HK-2 (cell line): Measurements from ENCODE around the gene CYBB.
A peak's percentile ranks its signal among the peaks of the same experiment; 100 is the strongest.
"Not testable (repeated sequence)": the region's sequence is repeated elsewhere in the genome, so short reads cannot be mapped to it uniquely, and the experiment has no call there.

Source experiments
- DNase-seq: peaks from one replicate; pipeline ENCODE4 v3.0.0-alpha.2; 2018; ENCODE audit not compliant: unreplicated experiment

The CYBB gene

DNA sequence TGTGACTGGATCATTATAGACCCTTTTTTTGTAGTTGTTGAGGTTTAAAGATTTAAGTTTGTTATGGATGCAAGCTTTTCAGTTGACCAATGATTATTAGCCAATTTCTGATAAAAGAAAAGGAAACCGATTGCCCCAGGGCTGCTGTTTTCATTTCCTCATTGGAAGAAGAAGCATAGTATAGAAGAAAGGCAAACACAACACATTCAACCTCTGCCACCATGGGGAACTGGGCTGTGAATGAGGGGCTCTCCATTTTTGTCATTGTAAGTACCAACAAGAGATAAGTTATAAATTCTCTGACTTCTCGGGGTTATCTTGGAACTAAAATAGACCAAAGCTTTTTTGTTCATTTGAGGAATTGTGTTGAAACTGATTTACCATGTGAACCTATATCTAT is at the start of gene CYBB:
CYBB (plus strand) TSS at position 203 of the 400 bp plus-strand sequence; CDS start at position 222, 19 bp downstream.
- DNase-seq: no peak

DNA sequence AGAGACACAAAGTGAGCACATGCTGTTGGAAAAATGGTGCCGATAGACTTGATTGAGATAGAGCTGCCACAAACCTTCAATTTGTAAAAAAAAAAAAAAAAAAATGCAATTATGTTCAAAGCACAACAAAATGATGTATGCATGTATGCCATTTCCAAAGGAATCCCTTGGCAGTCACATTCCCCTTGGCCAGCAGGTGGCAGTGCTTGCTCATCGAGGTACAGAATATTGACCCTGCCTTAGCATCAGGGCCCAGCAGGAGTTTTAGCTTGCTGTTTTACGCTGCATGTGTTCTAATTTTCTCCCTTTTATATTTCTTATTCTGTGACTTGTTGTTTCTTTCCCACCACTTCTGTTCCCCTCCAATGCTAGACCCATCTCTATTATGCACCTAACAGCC is 34.5 kb upstream of the CYBB start:
- peak; percentile 31 for DNase-seq

DNA sequence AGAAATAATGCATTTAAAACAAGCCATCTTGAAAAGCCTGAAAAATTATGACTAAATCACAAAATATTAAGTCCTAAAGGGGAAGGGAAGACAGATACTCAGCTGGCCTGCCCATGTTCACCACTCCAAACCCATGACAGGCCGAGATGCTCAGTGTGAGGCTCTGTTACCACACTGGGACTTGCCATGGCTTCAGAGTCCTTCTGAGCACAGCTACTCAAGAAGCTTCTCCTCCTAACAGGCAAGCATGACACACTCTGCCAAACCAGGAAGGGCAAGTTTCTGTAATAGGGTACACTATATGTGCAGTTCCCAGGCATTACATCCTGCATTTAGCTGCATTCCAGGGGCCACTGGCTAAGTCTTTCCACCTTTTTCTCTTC is 34.0 kb upstream of the CYBB start:
- no peak for DNase-seq

DNA sequence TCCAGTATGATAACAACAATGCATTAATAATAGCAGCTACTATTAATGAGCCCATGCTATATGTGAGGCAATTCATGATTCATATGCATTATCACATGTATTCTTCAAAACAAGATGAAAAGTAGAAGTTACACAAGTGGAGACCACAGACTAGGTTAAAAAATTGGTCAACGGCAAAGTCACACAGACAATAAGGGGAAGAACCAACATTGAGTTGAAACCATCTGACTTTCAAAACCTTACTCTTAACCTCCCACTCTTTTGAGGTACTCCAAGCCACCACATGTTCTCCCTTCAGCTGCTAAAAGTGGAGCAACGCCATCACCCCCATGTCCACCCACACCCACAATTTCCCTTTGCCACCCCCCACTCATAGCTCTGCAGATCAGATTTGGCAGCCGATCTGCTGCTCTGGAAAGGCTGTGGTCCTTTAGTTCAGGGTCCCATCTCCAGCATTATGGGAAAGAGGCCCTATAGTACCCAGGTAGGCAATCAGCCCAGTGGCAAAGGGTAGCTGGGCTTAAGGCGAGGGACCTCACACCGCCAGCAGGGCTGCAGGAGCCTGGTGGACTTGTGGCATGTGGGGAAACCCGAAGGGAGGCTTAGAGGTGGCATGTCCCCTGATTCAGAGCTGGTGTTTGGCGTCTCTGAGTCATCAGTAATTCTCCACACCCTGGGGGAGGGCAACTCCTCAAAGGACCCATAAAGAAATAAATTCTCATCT is 33.5 kb upstream of the CYBB start:
- peak; percentile 10 for DNase-seq

DNA sequence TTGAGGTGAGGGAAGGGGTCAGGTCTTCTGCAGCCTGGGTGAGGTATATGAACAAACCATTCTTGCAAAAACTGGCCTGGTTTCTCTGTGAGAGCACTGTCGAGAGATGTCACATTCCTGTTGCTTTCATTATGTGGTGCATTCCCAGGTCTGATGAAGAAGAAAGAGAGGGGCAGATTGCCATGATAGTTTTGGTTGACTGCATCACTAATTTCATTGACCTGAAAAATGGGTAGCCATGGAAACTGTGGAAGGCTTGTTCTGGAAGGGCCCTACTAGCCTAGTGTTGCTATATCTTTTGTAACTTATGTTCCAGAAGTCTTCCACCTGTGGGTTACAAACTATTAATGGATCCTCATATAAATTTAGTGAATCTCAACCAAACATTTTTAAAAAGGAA is 32.9 kb upstream of the CYBB start:
- DNase-seq: no peak

DNA sequence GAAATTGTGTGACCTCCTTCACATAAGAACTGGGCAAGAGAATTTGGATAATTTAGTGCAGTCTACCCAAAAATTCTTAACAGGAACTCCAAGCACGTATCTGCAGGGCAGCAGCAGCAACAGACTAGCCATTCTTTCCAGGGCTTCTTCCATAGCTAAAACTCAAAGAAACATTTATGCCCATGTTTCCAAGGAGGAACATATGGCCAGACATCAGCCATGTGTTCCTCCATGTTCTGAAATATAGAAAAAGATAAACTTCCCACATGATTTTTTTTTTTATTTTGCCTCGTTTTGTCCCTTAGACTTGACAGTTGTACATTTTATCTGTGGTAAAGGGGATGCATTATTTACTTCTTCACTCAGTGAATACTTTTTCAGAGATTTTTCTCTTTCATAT is 27.6 kb upstream of the CYBB start:
- DNase-seq: no peak

DNA sequence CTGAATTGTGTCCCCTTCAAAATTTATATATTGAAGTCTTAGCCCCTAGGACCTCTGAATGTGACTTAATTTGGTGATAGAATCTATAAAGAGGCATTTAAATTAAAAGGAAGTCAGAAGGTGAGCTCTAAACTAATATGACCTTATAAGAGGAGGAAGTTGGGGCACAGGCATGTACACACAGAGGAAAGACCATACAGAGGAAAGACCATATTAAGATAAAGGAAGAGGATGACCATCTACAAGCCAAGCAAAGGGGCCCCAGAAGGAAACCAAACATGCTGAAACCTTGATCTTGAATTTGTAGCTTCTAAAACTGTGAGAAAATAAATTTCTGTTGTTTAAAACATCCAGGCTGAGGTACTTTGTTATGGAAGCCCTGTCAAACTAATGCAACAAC is 26.9 kb upstream of the CYBB start:
- no peak for DNase-seq

DNA sequence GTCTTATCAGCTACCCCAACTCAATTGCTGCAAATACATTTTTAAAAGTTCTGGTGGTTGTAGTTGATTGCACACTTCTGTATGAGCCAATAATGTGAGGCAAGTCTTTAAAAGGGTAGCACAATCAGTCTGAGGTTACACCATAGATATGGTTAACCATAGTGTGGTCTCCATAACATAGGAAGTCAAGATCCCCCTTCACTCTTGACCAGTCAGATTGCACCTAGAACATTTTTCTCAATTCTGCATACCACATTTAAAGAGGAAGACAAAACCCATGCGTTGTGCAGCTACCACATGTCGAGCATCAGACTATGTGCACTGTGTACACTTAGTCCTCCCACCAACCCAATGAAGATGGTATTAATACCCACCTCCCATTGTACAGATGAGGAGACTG is 26.5 kb upstream of the CYBB start:
- DNase-seq: no peak

DNA sequence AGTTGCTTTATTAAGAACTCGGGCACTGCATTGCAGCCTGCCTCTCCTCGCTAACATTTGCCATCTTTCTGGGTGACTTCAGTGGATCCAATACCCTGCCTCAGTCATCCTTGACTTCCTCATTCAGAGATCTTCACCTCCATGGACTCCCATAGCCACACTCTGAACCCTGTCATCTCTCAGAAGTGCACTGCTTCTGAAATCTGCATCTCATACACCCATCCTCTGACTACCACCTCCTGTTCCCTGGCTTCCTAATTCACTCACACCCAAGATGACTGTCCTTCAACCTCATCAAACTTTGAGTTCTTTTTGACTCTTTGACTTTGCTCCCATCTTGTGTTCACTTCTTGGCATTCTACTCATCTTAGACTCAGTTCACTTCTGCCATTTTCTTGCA is 25.3 kb upstream of the CYBB start:
- DNase-seq: no peak

DNA sequence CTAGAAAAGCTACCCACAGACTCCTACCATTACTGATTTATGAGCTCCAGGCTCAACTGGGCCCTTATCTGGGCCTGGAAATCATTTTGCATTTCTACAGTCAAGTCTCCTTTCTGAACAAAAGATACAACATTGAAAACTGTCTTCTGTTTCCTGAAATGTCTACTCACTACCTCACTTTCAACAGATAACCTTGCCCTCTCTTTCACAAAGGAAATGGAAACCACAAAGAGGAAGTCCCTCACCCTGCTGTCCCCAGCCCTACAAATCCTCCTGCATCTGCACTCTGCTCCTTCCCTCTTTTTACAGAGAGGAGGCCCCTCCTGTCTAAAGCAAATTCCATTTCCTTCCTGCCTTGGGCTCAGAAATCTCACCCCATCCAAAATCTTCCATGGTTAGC is 24.8 kb upstream of the CYBB start:
- no peak for DNase-seq

DNA sequence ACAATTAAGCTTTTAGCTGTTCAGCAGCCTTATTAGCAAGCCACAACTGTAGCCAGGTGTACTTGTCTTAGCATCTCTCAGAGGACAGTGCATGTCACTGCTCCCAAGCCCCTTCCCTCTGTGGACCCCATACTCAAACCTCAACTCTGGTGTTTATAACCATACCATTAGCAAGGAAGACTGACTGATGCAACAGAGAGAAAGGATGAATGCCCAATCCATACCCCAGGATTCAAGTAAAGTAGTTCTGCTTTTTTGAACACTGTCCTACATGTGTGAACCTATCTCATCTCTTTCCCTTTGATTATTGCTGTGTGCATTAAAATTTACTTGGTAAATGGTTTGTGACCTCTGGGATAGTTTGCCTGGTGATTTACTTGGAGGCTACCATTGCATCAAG is 22.8 kb upstream of the CYBB start:
- DNase-seq: no peak

DNA sequence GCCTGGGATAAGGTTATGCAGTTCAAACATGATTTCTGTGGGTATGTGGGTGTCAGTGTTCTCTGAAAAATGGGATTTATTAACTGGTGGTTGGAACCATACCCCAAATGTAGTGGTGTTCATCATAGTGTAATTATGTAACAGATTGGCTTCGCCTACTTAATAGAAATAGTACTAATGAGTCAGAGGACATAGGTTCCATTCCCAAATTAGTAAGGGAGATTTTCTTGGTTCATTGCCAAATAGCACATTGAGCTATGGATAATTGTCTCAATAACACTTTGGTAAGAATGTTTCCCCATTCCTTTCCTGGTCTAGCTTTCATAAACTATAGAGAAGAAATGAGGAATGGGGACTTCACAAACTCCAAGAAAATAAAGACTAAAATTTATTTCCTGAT is 20.5 kb upstream of the CYBB start:
- no peak for DNase-seq

DNA sequence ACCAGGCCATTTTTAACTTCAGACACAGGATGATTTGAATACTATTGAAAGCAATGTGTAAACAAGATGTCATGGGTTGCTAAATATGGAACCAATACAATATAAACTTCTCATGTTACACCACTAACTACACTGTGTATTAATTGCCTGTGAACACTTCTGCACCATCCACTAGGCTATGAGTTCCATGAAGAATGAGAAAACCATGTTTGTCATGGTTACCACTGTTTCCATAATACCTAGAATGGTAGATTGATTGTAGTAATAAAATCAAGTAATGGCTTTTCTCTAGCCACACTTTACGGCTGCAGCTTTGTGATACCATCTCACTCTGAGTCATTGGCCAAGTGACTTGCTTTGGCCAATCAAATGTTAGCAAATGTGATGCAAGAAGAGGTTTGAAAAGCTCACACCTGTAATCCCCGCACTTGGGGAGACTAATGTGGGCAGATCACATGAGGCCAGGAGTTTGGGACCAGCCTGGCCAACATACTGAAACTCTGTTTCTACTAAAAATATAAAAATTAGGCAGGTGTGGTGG is 19.9 kb upstream of the CYBB start:
- DNase-seq: no peak

DNA sequence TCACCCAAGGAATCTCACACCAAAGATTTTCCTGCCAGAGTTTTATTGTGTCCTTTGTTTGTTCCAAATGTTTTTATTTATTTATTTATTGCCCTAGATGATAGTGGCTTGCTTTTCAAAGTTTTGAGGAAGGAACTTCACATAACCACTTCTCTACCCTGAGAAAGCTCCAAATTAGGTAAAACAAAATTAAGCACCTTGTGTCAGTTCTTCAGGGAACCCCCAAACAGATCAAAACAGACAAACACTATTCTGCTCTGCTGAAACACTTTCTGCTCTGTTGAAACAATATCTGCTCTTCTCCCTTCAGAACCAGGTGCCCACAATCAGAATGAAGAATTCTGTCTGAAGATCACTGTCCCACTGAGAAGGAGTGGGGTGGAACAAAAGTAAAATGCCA is 16.5 kb upstream of the CYBB start:
- DNase-seq: no peak

DNA sequence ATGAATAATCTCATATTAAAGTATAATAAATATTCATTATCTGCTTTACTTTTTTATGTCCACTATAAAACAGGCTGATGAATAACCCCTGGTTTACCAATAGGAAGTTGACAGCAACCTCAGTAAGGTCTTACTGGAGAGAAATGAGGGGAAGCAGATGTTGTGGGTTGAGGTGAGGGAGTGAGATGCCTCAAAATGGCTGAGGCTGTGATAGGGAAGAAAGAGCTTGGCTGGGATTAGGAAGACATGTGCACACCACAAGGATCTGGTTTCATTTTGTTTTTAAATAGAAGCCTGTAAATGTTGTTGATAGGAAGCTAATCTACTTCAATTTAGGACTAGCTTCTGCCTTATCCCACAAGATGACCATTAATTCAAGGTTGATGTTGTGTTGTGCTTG is 14.4 kb upstream of the CYBB start:
- DNase-seq: no peak

DNA sequence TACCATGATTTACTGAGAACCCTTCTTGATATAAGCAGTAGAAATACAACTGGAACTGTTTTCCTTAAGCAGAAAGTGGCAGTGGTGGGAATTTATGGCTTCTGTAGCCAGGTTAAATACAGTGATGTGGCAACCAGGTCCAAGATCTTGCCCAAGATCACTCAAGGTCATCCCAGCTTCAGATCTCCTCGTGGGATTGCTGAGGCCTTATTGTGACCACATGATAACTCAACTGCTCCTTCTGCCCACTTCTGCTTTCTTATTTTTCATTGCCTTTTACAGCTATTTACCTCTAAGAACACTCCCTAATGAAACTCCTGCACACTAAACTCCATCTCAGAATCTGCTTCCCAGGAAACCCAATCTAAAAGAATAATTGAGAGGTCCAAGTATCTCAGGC is 12.4 kb upstream of the CYBB start:
- no peak for DNase-seq

DNA sequence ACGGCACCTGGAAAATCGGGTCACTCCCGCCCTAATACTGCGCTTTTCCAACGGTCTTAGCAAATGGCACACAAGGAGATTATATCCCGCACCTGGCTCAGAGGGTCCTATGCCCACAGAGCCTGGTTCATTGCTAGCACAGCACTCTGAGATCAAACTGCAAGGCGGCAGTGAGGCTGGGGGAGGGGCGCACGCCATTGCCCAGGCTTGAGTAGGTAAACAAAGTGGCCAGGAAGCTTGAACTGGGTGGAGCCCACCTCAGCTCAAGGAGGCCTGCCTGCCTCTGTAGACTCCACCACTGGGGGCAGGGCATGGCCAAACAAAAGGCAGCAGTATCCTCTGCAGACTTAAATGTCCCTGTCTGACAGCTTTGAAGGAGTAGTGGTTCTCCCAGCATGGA is 11.0 kb upstream of the CYBB start:
- not testable (repeated sequence) for DNase-seq

DNA sequence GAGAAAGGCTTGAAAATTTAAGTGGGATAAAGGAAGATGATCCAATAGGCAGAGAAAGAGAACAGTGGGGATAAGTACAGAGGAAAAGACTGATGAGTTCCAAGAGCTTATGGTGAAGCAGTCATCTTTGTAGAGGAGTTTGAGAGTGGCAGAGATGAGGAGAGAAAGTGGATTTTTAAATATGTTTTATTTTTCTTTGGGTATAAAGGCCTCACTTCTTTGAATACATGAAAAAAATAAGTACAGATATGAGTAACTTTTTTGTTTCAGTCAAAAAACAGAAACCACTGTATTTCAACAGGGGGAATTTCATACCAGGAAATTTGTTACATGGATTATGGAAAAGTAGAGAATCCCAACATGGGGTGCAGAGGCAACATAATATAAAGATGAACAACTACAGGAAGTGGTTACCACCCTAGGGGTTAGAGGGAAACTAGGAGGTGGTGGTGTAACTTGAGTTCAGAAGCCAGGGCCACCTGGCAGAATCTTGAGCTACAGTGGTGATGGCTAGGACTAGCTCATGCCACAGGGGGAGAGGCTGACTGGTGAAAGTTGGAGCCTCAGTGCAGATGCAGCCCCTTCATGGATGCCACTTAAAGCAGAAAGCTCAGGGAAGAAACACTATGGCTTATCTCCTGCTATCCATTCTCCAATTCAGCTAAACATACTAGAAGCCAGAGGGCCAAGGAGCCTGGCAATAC is 3.4 kb upstream of the CYBB start:
- no peak for DNase-seq

DNA sequence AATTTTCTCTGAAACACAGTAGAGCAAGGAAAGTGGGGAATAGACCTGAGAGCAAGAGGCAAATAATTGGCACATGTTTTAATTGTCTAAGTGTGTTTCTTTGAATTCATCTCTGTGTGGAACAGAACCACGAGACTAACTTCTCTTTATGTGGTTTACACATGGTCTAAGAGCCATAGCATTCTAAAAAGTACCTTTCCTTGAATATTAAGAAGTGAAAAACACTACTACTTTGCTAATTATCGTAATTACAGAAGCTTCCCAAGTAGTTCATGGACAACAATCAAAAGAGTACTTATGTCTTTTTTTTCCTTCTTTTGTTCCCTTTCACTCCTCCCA is 2.9 kb upstream of the CYBB start:
- DNase-seq: no peak

DNA sequence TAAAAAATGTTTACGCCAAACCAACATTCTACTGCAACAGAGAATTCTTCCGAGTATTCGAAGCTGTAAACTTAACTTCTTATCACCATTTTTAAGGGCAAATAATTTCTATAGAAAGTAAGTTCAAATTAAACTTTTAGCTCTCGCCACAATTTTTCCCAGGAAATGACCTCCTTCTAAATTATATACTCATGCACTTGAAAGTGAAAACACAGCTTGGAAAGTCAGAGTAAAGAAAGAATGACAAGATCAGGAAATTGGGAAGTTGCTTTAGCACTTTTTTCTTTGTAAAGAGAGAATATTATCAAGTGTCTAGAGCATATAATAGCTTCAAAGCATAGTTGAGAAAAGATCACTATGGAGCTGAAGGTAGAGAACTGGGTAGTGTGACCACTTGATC is 1.2 kb downstream of the CYBB start:
- DNase-seq: no peak

DNA sequence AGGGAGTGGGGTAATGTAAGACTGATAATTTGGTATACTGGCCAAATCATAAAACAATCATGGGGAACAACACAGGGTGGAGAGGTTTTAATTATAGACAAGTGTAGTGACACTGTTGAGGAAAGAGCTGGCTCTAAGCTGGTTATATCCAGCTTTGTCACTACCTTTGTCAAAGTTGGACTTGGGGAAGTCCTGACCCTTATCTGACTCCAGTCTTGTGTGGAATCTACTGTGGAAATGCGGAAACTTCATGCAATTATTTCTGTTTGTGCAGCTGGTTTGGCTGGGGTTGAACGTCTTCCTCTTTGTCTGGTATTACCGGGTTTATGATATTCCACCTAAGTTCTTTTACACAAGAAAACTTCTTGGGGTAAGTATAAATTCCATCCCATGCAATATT is 2.0 kb downstream of the CYBB start:
- DNase-seq: no peak

DNA sequence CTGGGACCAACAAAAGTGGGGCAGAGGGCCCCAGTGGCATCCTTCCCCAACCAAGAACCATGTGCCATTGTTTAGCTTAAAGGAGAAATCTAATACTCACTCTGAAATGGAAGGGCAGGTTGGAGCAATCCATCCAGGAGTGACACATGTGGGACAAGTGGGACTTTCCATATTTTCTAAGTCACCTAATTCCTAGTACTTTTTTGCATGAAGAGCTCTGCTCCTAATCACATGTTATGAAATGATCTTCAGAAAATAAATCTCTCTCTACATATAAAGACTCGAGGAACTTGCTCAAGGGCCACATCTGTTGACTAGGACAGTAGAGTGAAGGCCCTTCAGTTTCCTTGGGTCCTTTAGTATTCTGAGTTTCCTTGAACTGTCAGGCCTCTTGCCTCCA is 2.5 kb downstream of the CYBB start:
- no peak for DNase-seq

DNA sequence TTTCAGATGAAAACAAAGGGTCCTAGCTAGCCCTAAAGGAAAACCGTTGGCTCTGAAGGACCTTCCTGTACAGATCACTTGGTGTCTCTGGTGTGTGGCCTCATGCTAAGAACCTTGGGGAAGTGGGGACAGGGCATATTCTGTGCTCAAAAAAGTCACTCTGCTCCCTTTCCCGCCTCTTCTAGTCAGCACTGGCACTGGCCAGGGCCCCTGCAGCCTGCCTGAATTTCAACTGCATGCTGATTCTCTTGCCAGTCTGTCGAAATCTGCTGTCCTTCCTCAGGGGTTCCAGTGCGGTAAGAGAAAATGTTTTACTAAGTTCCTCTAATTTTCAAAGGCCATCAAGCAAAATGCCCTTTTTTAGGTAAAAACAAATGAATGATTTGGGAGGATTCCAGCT is 3.4 kb downstream of the CYBB start:
- no peak for DNase-seq

DNA sequence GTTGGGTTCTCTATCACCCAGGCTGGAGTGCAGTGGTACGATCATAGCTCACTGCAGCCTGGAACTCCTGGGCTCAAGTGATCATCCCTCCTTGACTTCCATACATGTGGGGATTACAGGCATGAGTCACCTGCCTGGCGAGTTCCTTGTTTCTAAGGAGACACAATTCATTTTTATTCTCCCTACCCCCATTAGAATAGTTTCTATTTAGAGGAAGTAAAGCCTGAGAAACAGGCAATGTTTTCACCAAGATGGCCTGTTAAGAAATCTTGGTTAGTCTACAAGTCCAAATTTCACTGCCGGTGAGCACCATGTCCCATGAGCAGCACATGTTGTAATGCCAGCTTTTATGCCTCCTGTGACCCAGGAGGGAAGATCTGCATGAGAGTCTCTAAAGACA is 5.7 kb downstream of the CYBB start:
- no peak for DNase-seq
